Liver (tissue), 9 donors: ENCODE data around the gene TOX2. TPM values are rescaled to one million over a fixed set of nuclear protein-coding genes. Genes with fewer than 3 reads are reported as not detected.

Experiments
- DNase-seq: peaks from one replicate; pipeline ENCODE4 v3.0.0-alpha.2; 2017; ENCODE audit warnings: low spot score
- H3K27ac ChIP-seq, 2 donors: one replicate each; pipeline ENCODE4 v1.7.0; 2013; ENCODE audit warnings: inconsistent platforms in 2 of 2, low read length in 2 of 2, control low read depth in 1 of 2, low read depth in 1 of 2, mild to moderate bottlenecking in 1 of 2
- H3K27me3 ChIP-seq, 4 donors: one replicate each; pipeline versions ENCODE4 v1.6.1 to v1.7.0; 2013; ENCODE audit warnings: low read length in 3 of 4, inconsistent platforms in 1 of 4, mild to moderate bottlenecking in 1 of 4, moderate library complexity in 1 of 4; ENCODE audit not compliant: control insufficient read depth in 4 of 4, insufficient read depth in 4 of 4
- H3K36me3 ChIP-seq, 4 donors: one replicate each; pipeline versions ENCODE4 v1.6.1 to v1.7.0; 2013; ENCODE audit warnings: low read length in 3 of 4, mild to moderate bottlenecking in 3 of 4, low read depth in 1 of 4, moderate library complexity in 1 of 4; ENCODE audit not compliant: control insufficient read depth in 4 of 4, insufficient read depth in 3 of 4
- H3K4me1 ChIP-seq, 4 donors: one replicate each; pipeline versions ENCODE4 v1.6.1 to v1.7.0; 2013; ENCODE audit warnings: low read length in 3 of 4, mild to moderate bottlenecking in 3 of 4, moderate library complexity in 1 of 4; ENCODE audit not compliant: control insufficient read depth in 4 of 4, insufficient read depth in 4 of 4
- H3K4me3 ChIP-seq, 3 donors: one replicate each; pipeline versions ENCODE4 v1.6.1 to v1.7.0; 2013; ENCODE audit warnings: low read length in 3 of 3, control low read depth in 1 of 3, low read depth in 1 of 3, mild to moderate bottlenecking in 1 of 3
- H3K9ac ChIP-seq, 2 donors: one replicate each; pipeline ENCODE4 v1.7.0; 2013; ENCODE audit warnings: low read length in 2 of 2, mild to moderate bottlenecking in 2 of 2, moderate library complexity in 2 of 2, control low read depth in 1 of 2, low read depth in 1 of 2
- H3K9me3 ChIP-seq, 4 donors: one replicate each; pipeline versions ENCODE4 v1.6.1 to v1.7.0; 2013; ENCODE audit warnings: low read length in 3 of 4; ENCODE audit not compliant: control insufficient read depth in 4 of 4
- CTCF ChIP-seq: fragments of 150-350 bp; IDR thresholded peaks from 2 replicates; pipeline ENCODE4 v1.5.1; 2017; ENCODE audit warnings: improper control_type of control experiment, low read depth, low read length; ENCODE audit not compliant: missing input control
- FOXA1 ChIP-seq: IDR thresholded peaks from 2 replicates; pipeline ENCODE4 v1.6.1; 2016; ENCODE audit warnings: antibody characterized with exemption
- FOXA2 ChIP-seq: IDR thresholded peaks from 2 replicates; pipeline ENCODE4 v1.6.1; 2016; ENCODE audit warnings: antibody characterized with exemption
- GABPA ChIP-seq, 2 donors: IDR thresholded peaks in 1 of 2; conservative IDR thresholded peaks in 1 of 2; 2 replicates each; pipeline ENCODE4 v1.6.1; 2016; ENCODE audit warnings: antibody characterized with exemption in 2 of 2, mild to moderate bottlenecking in 1 of 2, moderate library complexity in 1 of 2
- HNF4G ChIP-seq: IDR thresholded peaks from 2 replicates; pipeline ENCODE4 v1.6.1; 2016; ENCODE audit warnings: antibody characterized with exemption
- JUND ChIP-seq, 2 donors: IDR thresholded peaks; 2 replicates each; pipeline ENCODE4 v1.6.1; 2016; ENCODE audit warnings: antibody characterized with exemption in 2 of 2
- NR2F2 ChIP-seq: IDR thresholded peaks from 2 replicates; pipeline ENCODE4 v1.6.1; 2016; ENCODE audit warnings: antibody characterized with exemption
- RAD21 ChIP-seq, 2 donors: IDR thresholded peaks; 2 replicates each; pipeline ENCODE4 v1.6.1; 2016; ENCODE audit warnings: antibody characterized with exemption in 2 of 2, mild to moderate bottlenecking in 2 of 2
- REST ChIP-seq: IDR thresholded peaks from 2 replicates; pipeline ENCODE4 v1.6.1; 2016; ENCODE audit warnings: antibody characterized with exemption, mild to moderate bottlenecking
- RXRA ChIP-seq, 2 donors: IDR thresholded peaks; 2 replicates each; pipeline ENCODE4 v1.6.1; 2017 to 2018; ENCODE audit warnings: antibody characterized with exemption in 2 of 2, mild to moderate bottlenecking in 1 of 2
- SP1 ChIP-seq: IDR thresholded peaks from 2 replicates; pipeline ENCODE4 v1.6.1; 2018; ENCODE audit warnings: antibody characterized with exemption, mild to moderate bottlenecking
- TAF1 ChIP-seq: conservative IDR thresholded peaks from 2 replicates; pipeline ENCODE4 v1.6.1; 2016; ENCODE audit warnings: antibody characterized with exemption, mild to moderate bottlenecking
- YY1 ChIP-seq: IDR thresholded peaks from 2 replicates; pipeline ENCODE4 v1.6.1; 2016; ENCODE audit warnings: antibody characterized with exemption, mild to moderate bottlenecking
- ZBTB33 ChIP-seq: IDR thresholded peaks from 2 replicates; pipeline ENCODE4 v1.6.1; 2016; ENCODE audit warnings: antibody characterized with exemption
- WGBS: extraction: QIAGEN DNeasy Blood & Tissue Kit; methylation state at CpG from one replicate; pipeline ENCODE4 v1.1.7; 2013; 5-methylcytosine and 5-hydroxymethylcytosine counted together
- polyA plus RNA-seq, 2 donors: library from polyadenylated mRNA; stranded (reverse) in 1 of 2; unstranded in 1 of 2; fragments of 200-250 nt in 1 of 2; fragments of >200 nt in 1 of 2; fragmentation: Nextera tagmentation in 1 of 2; extraction: Ambion mirVana in 1 of 2; gene quantifications; one replicate each; pipeline versions ENCODE4 v1.2.1 to v1.2.3, GENCODE V29; 2013 to 2015
- total RNA-seq, 2 donors: library from RNA; depleted of rRNA; stranded (reverse); fragments of >200 nt; gene quantifications; one replicate each; pipeline ENCODE4 v1.2.3, GENCODE V29; 2014
- donor health status: healthy.
- donor health status: healthy.
- donor health status: healthy.
- donor health status: healthy.
- donor health status: healthy.

TOX2 gene
- total and polyA plus RNA-seq, 4 donors: 0.33 to 2.7 (median 1.4) TPM

GRCh38 chr20:43953919-43954592 is 39.4 kb downstream of the TOX2 start:
- Histone ChIP-seq H3K4me3 (no peak overlapping the region), H3K36me3 (no peaks in the 10 kb centered on the region), H3K27ac (no peak overlapping the region), H3K9me3 (no peaks in the 10 kb centered on the region), H3K9ac (no peak overlapping the region), H3K4me1 (peaks cover 16 to 37% (median 29%) of the 10 kb centered on the region in 4 donors), H3K27me3 (no peaks in the 10 kb centered on the region)
- no peak for TF ChIP-seq YY1
- TF ChIP-seq SP1: no peak
- TF ChIP-seq TAF1: no peak
- no peak for TF ChIP-seq HNF4G
- WGBS: 90% methylated on average over 8 of the region's 8 CpGs
- no peak for DNase-seq

GRCh38 chr20:43954704-43955061 is 40.0 kb downstream of the TOX2 start:
- TF ChIP-seq TAF1: no peak
- WGBS: 86% methylated on average over 6 of the region's 6 CpGs
- no peaks in the 10 kb centered on the region for H3K27me3 ChIP-seq
- H3K9me3 ChIP-seq: no peaks in the 10 kb centered on the region
- no peak overlapping the region for H3K4me3 ChIP-seq
- no peak overlapping the region for H3K27ac ChIP-seq
- no peak overlapping the region for H3K9ac ChIP-seq
- H3K36me3 ChIP-seq: no peaks in the 10 kb centered on the region
- peaks cover 16 to 42% (median 35%) of the 10 kb centered on the region in 4 donors for H3K4me1 ChIP-seq
- no peak for DNase-seq

- H3K4me1 ChIP-seq: peaks cover 16 to 48% (median 38%) of the 10 kb centered on the region in 4 donors
- no peaks in the 10 kb centered on the region for H3K27me3 ChIP-seq
- H3K9ac ChIP-seq: no peak overlapping the region
- TF ChIP-seq NR2F2 (no peak), RAD21 (IDR thresholded peaks at IDR 0.05) (no peak), JUND (IDR thresholded peaks at IDR 0.05) (peak in 1 of 2 donors; percentile 46), RXRA (IDR thresholded peaks at IDR 0.05) (peak in 1 of 2 donors; percentile 24), FOXA2 (no peak)
- no peak overlapping the region for H3K4me3 ChIP-seq
- DNase-seq: no peak
- 33% methylated on average over 6 of the region's 6 CpGs for WGBS
- H3K27ac ChIP-seq: peak overlapping the region in 1 of 2 donors; percentile 28
- H3K9me3 ChIP-seq: no peaks in the 10 kb centered on the region
- H3K36me3 ChIP-seq: no peaks in the 10 kb centered on the region
Observed at GRCh38 chr20:43955062-43955749, 40.6 kb downstream of the TOX2 start.

GRCh38 chr20:43955750-43956191 is 41.1 kb downstream of the TOX2 start:
- H3K4me1 ChIP-seq: peaks cover 16 to 49% (median 38%) of the 10 kb centered on the region in 4 donors
- no peaks in the 10 kb centered on the region for H3K36me3 ChIP-seq
- H3K9ac ChIP-seq: no peak overlapping the region
- no peak for DNase-seq
- no peaks in the 10 kb centered on the region for H3K27me3 ChIP-seq
- no peaks in the 10 kb centered on the region for H3K9me3 ChIP-seq
- no peak overlapping the region for H3K4me3 ChIP-seq
- peak overlapping the region; percentile 0 to 28 for H3K27ac ChIP-seq
- 82% methylated on average over 8 of the region's 8 CpGs for WGBS
- TF ChIP-seq FOXA1 (no peak), ZBTB33 (no peak), GABPA (IDR thresholded peaks at IDR 0.05 in 1 of 2, conservative IDR thresholded peaks at IDR 0.05 in 1 of 2) (no peak), YY1 (no peak), HNF4G (no peak), FOXA2 (no peak), TAF1 (no peak), RAD21 (IDR thresholded peaks at IDR 0.05) (no peak), CTCF (no peak), NR2F2 (no peak), JUND (IDR thresholded peaks at IDR 0.05) (no peak), REST (no peak)
